ENCODE data around the gene MUCL3. TPM values are rescaled to one million over a fixed set of nuclear protein-coding genes. Genes with fewer than 3 reads are reported as not detected.

The MUCL3 gene
- total RNA-seq, 4 donors from 2014 or later: not detected

DNA sequence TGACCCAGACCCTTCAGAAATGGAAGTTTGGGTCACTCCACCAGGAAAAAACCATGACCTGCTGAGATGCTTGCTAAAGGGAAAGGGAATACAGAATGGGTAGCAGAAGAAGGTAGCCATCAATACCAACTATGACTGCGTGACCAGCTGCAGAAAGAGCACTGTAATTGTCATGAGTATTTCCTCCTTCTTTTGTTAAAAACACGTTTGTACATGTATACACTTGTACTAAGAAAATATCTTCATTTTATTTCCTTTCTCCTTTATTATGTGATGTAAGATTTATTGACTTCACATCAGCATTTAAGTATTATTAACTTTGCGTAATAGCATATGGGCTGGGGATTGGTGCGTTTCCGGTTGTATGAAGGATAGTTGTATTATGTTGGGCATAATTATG is 30.2 kb downstream of the MUCL3 start:
- no peak overlapping the region for H3K4me3 ChIP-seq (ENCODE audit: low read depth, poor library complexity, severe bottlenecking)
- WGBS, 2 donors: 79 to 83% methylated on average over 5 of the region's 5 CpGs
- DNase-seq (ENCODE audit: low spot score in 2 of 2): no peak
- intact Hi-C loops (cut with DNase I; ENCODE audit: low total_unique reads): no loop called here
- TF ChIP-seq, protein P1, sequence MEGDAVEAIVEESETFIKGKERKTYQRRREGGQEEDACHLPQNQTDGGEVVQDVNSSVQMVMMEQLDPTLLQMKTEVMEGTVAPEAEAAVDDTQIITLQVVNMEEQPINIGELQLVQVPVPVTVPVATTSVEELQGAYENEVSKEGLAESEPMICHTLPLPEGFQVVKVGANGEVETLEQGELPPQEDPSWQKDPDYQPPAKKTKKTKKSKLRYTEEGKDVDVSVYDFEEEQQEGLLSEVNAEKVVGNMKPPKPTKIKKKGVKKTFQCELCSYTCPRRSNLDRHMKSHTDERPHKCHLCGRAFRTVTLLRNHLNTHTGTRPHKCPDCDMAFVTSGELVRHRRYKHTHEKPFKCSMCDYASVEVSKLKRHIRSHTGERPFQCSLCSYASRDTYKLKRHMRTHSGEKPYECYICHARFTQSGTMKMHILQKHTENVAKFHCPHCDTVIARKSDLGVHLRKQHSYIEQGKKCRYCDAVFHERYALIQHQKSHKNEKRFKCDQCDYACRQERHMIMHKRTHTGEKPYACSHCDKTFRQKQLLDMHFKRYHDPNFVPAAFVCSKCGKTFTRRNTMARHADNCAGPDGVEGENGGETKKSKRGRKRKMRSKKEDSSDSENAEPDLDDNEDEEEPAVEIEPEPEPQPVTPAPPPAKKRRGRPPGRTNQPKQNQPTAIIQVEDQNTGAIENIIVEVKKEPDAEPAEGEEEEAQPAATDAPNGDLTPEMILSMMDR (IDR thresholded peaks at IDR 0.05): no peak
- no peak for TF ChIP-seq POLR2A (IDR thresholded peaks at IDR 0.05)

DNA sequence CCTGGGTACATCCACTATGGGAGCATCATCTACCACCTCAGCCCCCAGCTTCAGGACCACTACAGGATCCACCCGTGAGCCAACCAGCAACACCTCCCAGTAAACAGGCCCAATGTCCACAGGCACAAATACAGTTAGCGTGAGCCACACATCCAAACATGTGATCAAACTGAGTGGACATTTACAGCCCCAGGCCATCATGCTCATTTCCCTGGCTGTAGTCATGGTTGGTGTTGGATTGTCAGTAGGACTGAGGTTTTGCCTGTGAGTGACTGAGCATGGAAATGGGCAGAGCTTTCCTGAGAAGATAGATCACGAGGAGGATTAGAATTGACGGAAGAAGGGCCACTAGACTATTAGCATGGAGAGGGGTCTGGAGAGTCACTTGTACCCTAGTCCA is 32.0 kb downstream of the MUCL3 start:
- WGBS, 2 donors: 92 to 96% methylated on average over 4 of the region's 4 CpGs
- TF ChIP-seq, protein P1 (IDR thresholded peaks at IDR 0.05): no peak
- no peak for TF ChIP-seq POLR2A (IDR thresholded peaks at IDR 0.05)
- no peak overlapping the region for H3K4me3 ChIP-seq (ENCODE audit: low read depth, poor library complexity, severe bottlenecking)
- DNase-seq (ENCODE audit: low spot score in 2 of 2): no peak
- intact Hi-C loops (cut with DNase I; ENCODE audit: low total_unique reads): no loop called here

DNA sequence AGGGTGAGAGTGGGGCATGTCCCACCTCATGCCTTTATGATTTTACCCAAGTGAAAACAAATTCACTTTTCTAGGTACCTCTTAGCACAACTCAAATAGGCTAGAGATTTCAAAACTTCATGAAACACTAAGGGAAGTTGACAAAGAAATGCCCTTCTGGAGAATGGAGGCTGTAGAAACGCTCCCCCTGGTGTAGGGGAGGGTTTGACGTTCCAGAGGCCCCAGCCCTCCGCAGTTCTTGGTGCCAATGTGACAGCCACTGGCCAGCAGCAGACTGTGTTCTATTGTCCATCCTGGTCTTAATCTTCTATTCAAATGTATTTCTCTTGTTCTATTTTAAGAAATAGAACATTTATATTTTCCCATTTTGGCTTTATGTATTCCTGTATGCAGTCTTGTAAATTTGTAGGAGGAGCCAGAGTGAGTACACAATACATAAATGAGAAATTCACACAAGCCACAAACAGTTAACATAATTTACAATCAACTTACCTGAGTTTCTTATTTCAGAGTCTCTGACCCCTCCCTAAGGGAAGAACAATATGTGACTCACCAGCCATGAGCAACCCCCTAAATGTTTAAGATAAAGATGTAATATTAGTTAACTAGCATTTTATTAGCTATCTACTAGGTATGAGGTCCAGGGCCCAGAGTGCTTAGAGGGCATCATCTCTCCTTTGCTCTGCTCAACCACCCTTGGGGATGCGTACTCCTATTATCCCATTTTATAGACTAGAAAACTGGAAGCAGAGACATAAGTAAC is 33.9 kb downstream of the MUCL3 start:
- TF ChIP-seq, protein P1 (IDR thresholded peaks at IDR 0.05): no peak
- TF ChIP-seq POLR2A (IDR thresholded peaks at IDR 0.05): no peak
- 48 to 76% methylated on average over 4 of the region's 4 CpGs for WGBS, 2 donors
- DNase-seq (ENCODE audit: low spot score in 2 of 2): no peak
- intact Hi-C loops (cut with DNase I; ENCODE audit: low total_unique reads): no loop called here
- no peak overlapping the region for H3K4me3 ChIP-seq (ENCODE audit: low read depth, poor library complexity, severe bottlenecking)

DNA sequence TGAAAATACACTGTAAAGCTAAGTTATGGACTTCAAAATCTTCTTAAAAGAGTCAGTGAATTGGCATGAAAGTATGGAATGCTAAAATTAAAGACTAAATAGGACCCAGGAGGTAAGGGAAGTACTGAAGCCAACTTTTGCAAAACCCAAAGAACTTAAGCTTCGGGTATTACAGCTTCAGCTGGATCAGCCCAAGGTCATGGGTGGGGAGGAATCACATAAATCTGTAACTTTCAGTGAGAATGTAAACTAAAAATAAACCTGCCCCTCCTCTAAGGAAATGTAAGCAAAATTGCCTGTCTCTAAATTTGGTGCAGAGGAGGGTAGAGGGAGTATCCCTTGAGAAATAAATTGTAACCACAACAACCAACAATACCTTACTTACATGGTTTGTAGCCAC is 38.4 kb downstream of the MUCL3 start:
- H3K4me3 ChIP-seq (ENCODE audit: low read depth, poor library complexity, severe bottlenecking): no peak overlapping the region
- intact Hi-C loops (cut with DNase I; ENCODE audit: low total_unique reads): no loop called here
- DNase-seq (ENCODE audit: low spot score in 2 of 2): no peak
- WGBS, 2 donors: 21 to 26% methylated on average over 1 of the region's 1 CpG
- no peak for TF ChIP-seq POLR2A (IDR thresholded peaks at IDR 0.05)
- TF ChIP-seq, protein P1 (IDR thresholded peaks at IDR 0.05): no peak

DNA sequence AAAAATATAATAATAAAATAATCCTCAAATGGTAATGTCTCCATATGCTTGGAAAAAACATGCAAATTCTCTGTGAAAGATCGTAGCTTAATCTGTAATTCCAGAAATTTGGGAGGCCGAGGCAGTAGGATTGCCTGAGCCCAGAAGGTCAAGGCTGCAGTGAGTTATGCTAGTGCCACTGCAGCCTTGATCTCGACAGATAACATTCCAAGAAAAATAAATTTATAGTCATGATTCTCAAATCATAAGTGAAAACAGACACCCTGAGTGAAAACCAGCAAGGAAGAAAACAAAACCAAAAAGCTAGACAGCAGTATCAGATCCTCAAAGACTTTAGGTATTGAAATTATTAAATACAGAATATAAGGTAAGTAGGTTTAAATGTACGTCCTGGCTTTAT is 38.9 kb downstream of the MUCL3 start:
- intact Hi-C loops (cut with DNase I; ENCODE audit: low total_unique reads): no loop called here
- no peak overlapping the region for H3K4me3 ChIP-seq (ENCODE audit: low read depth, poor library complexity, severe bottlenecking)
- TF ChIP-seq, protein P1 (IDR thresholded peaks at IDR 0.05): no peak
- TF ChIP-seq POLR2A (IDR thresholded peaks at IDR 0.05): no peak
- WGBS, 2 donors: 56 to 62% methylated on average over 4 of the region's 4 CpGs
- no peak for DNase-seq (ENCODE audit: low spot score in 2 of 2)

Data from lower leg skin (tissue), 4 donors.